Measurements from ENCODE around the gene MAN1A1.

The MAN1A1 gene

GRCh38 chr6:119233312-119233984 lies 116.1 kb downstream of the MAN1A1 start:
- no peak for DNase-seq (ENCODE audit: extremely low read depth, low read depth)
- no peak for TF ChIP-seq CTCF (IDR thresholded peaks at IDR 0.05; ENCODE audit: low read depth, low read length, missing control alignments)
- no peak overlapping the region for H3K4me3 ChIP-seq (replicated peaks; ENCODE audit: low read depth, low read length)

GRCh38 chr6:119231394-119231793 lies 118.2 kb downstream of the MAN1A1 start:
- no peak for TF ChIP-seq CTCF (IDR thresholded peaks at IDR 0.05; ENCODE audit: low read depth, low read length, missing control alignments)
- no peak overlapping the region for H3K4me3 ChIP-seq (replicated peaks; ENCODE audit: low read depth, low read length)
- no peak for DNase-seq (ENCODE audit: extremely low read depth, low read depth)

GRCh38 chr6:119230160-119230559 lies 119.4 kb downstream of the MAN1A1 start:
- no peak for TF ChIP-seq CTCF (IDR thresholded peaks at IDR 0.05; ENCODE audit: low read depth, low read length, missing control alignments)
- no peak overlapping the region for H3K4me3 ChIP-seq (replicated peaks; ENCODE audit: low read depth, low read length)
- DNase-seq (ENCODE audit: extremely low read depth, low read depth): no peak

- TF ChIP-seq CTCF (IDR thresholded peaks at IDR 0.05; ENCODE audit: low read depth, low read length, missing control alignments): no peak
- H3K4me3 ChIP-seq (replicated peaks; ENCODE audit: low read depth, low read length): no peak overlapping the region
- no peak for DNase-seq (ENCODE audit: extremely low read depth, low read depth)
Measured at GRCh38 chr6:119227377-119227776, 122.2 kb downstream of the MAN1A1 start.

GRCh38 chr6:119226089-119226488 lies 123.5 kb downstream of the MAN1A1 start:
- no peak overlapping the region for H3K4me3 ChIP-seq (replicated peaks; ENCODE audit: low read depth, low read length)
- no peak for DNase-seq (ENCODE audit: extremely low read depth, low read depth)
- no peak for TF ChIP-seq CTCF (IDR thresholded peaks at IDR 0.05; ENCODE audit: low read depth, low read length, missing control alignments)

- no peak for DNase-seq (ENCODE audit: extremely low read depth, low read depth)
- TF ChIP-seq CTCF (IDR thresholded peaks at IDR 0.05; ENCODE audit: low read depth, low read length, missing control alignments): no peak
- no peak overlapping the region for H3K4me3 ChIP-seq (replicated peaks; ENCODE audit: low read depth, low read length)
Measured at GRCh38 chr6:119224095-119224701, 125.4 kb downstream of the MAN1A1 start.

All from HFF-Myc (cell line).